GM21825 (cell line): Measurements from ENCODE around the gene ZNF804A.

Source experiments
- ATAC-seq: cut with Tn5 transposase; IDR thresholded peaks from one replicate; pipeline ENCODE4 v1.9.1; 2021; ENCODE audit warnings: mild to moderate bottlenecking, moderate library complexity; ENCODE audit not compliant: unreplicated experiment

ZNF804A gene

GRCh38 chr2:184610891-184611290 lies 12.6 kb downstream of the ZNF804A start:
- no peak for ATAC-seq

- ATAC-seq: no peak
Measured at GRCh38 chr2:184611361-184612085, 13.2 kb downstream of the ZNF804A start.

GRCh38 chr2:184620367-184620766 lies 22.0 kb downstream of the ZNF804A start:
- ATAC-seq: no peak

GRCh38 chr2:184624311-184624710 lies 26.0 kb downstream of the ZNF804A start:
- ATAC-seq: no peak

GRCh38 chr2:184628051-184628450 lies 29.7 kb downstream of the ZNF804A start:
- ATAC-seq: no peak

- no peak for ATAC-seq
Measured at GRCh38 chr2:184633726-184634125, 35.4 kb downstream of the ZNF804A start.

GRCh38 chr2:184637781-184638180 lies 39.5 kb downstream of the ZNF804A start:
- ATAC-seq: no peak

GRCh38 chr2:184644685-184645084 lies 46.4 kb downstream of the ZNF804A start:
- no peak for ATAC-seq

GRCh38 chr2:184646177-184646576 lies 47.8 kb downstream of the ZNF804A start:
- peak; percentile 66 for ATAC-seq

- ATAC-seq: no peak
Measured at GRCh38 chr2:184646593-184646992, 48.3 kb downstream of the ZNF804A start.

- ATAC-seq: no peak
Measured at GRCh38 chr2:184654945-184655344, 56.6 kb downstream of the ZNF804A start.

GRCh38 chr2:184677171-184677570 lies 78.8 kb downstream of the ZNF804A start:
- ATAC-seq: no peak

- no peak for ATAC-seq
Measured at GRCh38 chr2:184679219-184680018, 81.1 kb downstream of the ZNF804A start.

GRCh38 chr2:184680825-184681224 lies 82.5 kb downstream of the ZNF804A start:
- no peak for ATAC-seq

- ATAC-seq: no peak
Measured at GRCh38 chr2:184681642-184682321, 83.5 kb downstream of the ZNF804A start.

- ATAC-seq: no peak
Measured at GRCh38 chr2:184683911-184684310, 85.6 kb downstream of the ZNF804A start.

GRCh38 chr2:184685999-184686841 lies 87.9 kb downstream of the ZNF804A start:
- ATAC-seq: no peak

GRCh38 chr2:184689638-184690037 lies 91.3 kb downstream of the ZNF804A start:
- no peak for ATAC-seq

- no peak for ATAC-seq
Measured at GRCh38 chr2:184692141-184692734, 93.9 kb downstream of the ZNF804A start.

GRCh38 chr2:184696644-184697043 lies 98.3 kb downstream of the ZNF804A start:
- no peak for ATAC-seq
